DMS153 (cell line): ENCODE results near the gene MRGPRX3.
A peak's percentile ranks its signal among the peaks of the same experiment; 100 is the strongest.
"Not testable (repeated sequence)": the region's sequence is repeated elsewhere in the genome, so short reads cannot be mapped to it uniquely, and the experiment has no call there.

Source experiments
- DNase-seq: peaks from one replicate; lab custom pipeline; 2025; lab: John Stamatoyannopoulos, UW

Gene MRGPRX3

GRCh38 chr11:18132341-18132740 lies at the start of gene MRGPRX3:
Gene MRGPRX3, plus strand, starts transcription at chr11:18132571. Its CDS starts 4,632 bp downstream, at chr11:18137203.
- no peak for DNase-seq

DNA sequence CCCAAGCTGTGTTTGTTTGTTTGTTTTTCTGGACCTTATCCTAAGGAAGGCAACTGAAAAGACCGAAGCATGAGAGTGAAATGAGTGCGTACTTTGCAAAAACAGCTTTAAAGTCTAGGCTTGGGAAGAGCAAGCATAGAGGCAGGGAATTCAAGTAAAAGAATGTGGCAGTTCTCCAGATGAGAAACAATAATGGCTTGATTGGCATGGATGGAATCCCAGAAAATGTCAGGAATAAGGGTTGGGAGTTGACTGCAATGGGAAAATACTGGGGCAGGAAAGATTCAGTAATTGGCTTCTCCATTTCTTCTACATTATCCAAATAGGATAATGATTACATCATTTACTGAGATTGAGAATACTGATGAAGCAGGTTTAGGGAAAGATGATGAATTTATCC lies 44.0 kb upstream of the MRGPRX3 start:
- no peak for DNase-seq

DNA sequence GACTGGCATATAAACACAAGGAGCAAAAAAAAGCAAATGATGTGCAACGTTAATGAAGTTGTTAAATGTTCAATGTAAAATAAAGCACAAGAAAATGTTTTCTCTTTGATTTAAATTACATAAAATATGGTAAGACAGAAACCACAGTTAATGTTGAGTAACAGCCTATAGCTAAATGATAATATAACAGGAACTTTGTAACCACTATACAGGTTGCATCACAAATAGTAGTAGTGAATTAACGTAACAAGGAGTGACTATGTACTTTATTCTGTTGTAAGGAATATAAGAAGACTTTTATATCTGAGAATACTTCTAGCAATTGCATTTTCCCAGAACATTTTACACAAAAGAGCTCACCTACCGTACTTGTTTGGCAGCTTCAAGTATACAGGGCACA lies 43.4 kb upstream of the MRGPRX3 start:
- no peak for DNase-seq

DNA sequence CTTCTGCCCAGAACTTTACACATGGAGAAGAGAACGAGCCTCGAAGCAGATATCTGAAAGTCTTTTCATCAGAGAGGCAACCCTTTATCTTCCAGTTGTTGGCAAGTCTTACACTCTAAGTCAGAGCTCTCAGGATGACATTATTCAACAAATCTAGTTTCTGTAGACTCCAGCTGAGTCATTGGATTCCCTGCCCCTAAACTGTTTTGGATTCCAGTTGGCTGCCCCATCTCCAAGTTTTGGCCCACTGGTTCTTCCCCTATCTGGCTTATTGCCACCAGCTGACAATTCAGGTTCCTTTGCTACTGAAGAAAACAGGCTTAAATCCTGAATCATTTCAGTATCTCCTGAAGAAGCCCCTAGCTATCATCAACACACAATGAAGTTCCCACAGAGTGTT lies 40.6 kb upstream of the MRGPRX3 start:
- DNase-seq = no peak

- DNase-seq = no peak
Observed at GRCh38 chr11:18093959-18094358, 38.4 kb upstream of the MRGPRX3 start.

GRCh38 chr11:18100926-18101656 lies 31.3 kb upstream of the MRGPRX3 start:
- DNase-seq = no peak

DNA sequence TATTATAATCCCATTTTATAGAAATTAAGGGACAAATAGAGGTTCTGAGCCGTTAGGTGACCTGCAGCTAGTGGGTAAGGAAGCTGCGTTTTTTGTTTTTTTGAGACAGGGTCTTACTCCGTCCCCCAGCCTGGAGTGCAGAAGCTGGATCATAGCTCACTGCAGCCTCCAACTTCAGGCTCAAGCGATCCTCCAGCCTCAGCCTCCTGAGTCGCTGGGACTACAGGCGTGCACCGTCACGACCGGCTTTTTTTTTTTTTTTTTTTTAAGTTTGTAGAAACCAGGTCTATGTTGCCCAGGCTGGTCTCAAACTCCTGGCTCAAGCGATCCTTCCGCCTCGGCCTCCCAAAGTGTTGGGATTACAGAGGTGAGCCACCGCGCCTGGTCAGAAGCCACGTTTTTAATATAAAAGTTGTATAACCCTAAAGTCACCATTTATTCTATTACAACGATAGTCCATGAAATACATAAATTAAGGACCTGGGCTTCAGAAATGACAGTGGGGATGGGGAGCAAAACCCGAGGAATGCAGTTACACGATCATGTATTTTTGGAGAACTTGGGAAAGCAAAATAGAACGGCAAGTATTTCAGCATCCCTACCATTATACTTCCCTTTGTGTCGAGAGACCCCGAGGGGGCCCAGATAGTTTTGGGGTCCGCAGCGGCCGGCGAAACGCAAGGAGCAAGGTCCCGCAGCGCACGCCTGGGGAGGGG lies 27.1 kb upstream of the MRGPRX3 start:
- no peak for DNase-seq

DNA sequence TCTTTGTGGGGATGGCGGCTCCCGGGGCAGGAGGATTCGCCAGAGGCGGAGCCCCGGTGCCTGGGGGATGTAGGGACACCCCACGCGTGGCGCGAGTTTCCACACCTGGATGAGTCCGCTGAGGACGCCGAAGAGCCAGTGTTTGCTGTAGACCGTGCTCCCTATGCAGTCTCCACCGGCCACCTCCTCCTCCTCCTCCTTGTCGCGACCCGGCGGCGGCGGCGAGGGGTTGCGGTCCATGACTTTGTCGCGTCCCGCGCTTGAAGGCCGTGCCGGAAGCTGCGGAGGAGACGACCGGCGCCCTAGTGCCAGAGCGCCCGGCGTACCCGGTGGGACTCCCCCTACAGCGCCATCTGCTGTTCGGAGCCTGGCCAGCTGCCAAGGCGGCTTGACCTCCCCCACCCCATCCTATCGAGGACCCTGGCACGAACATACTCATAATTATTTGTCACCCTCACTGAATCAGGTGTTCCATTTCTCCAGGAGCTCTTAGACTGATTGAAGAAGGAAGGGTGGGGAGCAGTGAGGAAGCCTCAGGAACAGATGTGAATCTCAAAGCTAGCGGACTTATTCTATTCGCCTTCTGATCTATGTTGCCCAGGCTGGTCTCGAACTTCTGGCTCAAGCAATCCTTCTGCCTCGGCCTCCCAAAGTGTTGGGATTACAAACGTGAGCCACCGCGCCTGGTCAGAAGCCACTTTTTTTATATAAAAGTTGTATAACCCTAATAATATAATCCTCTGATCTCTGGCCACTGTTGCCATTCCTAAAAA lies 26.4 kb upstream of the MRGPRX3 start, which contains the start of gene SAAL1:
Gene SAAL1 (minus strand): TSS at position 281 of the 773 bp plus-strand sequence. CDS start 41 bp downstream, at position 240.
- DNase-seq = peak; percentile 59

GRCh38 chr11:18106688-18107087 lies 25.7 kb upstream of the MRGPRX3 start:
- DNase-seq = no peak

DNA sequence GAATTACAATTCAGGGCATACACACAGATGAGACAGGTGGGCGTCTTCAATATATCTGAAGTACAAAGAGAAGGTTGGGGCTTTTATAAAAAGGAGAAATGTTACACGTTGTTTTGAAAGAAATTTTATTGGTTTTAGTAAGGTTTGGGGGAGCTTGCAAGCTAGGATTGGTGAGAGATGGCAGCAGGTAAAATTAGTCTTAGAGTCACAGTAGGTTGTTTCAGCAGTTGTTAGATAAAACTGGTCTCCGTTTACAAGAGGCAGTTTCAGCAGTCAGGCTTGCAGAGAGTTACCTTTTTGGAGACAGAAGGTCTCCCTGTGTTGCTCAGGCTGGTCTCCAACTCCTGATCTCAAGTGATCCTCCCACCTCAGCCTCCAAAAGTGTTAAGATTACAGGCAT lies 24.1 kb upstream of the MRGPRX3 start:
- DNase-seq = no peak

GRCh38 chr11:18111005-18111404 lies 21.4 kb upstream of the MRGPRX3 start:
- DNase-seq = no peak

GRCh38 chr11:18115360-18116127 lies 16.8 kb upstream of the MRGPRX3 start:
- peak; percentile 83 for DNase-seq

DNA sequence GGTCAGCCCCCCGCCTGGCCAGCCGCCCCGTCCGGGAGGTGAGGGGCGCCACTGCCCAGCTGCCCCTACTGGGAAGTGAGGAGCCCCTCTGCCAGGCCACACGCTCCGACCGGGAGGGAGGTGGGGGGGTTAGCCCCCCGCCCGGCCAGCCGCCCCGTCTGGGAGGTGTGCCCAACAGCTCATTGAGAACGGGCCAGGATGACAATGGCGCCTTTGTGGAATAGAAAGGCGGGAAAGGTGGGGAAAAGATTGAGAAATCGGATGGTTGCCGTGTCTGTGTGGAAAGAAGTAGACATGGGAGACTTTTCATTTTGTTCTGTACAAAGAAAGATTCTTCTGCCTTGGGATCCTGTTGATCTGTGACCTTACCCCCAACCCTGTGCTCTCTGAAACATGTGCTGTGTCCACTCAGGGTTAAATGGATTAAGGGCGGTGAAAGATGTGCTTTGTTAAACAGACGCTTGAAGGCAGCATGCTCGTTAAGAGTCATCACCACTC lies 11.0 kb upstream of the MRGPRX3 start:
- DNase-seq = not testable (repeated sequence)

- not testable (repeated sequence) for DNase-seq
Observed at GRCh38 chr11:18131115-18131514, 1.3 kb upstream of the MRGPRX3 start.

GRCh38 chr11:18135308-18135707 lies 2.9 kb downstream of the MRGPRX3 start:
- no peak for DNase-seq

DNA sequence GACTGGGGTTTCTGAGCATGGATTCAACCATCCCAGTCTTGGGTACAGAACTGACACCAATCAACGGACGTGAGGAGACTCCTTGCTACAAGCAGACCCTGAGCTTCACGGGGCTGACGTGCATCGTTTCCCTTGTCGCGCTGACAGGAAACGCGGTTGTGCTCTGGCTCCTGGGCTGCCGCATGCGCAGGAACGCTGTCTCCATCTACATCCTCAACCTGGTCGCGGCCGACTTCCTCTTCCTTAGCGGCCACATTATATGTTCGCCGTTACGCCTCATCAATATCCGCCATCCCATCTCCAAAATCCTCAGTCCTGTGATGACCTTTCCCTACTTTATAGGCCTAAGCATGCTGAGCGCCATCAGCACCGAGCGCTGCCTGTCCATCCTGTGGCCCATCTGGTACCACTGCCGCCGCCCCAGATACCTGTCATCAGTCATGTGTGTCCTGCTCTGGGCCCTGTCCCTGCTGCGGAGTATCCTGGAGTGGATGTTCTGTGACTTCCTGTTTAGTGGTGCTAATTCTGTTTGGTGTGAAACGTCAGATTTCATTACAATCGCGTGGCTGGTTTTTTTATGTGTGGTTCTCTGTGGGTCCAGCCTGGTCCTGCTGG lies 4.9 kb downstream of the MRGPRX3 start:
- no peak for DNase-seq

- no peak for DNase-seq
Observed at GRCh38 chr11:18140145-18140544, 7.8 kb downstream of the MRGPRX3 start.

GRCh38 chr11:18144243-18144642 lies 11.9 kb downstream of the MRGPRX3 start:
- DNase-seq = no peak

DNA sequence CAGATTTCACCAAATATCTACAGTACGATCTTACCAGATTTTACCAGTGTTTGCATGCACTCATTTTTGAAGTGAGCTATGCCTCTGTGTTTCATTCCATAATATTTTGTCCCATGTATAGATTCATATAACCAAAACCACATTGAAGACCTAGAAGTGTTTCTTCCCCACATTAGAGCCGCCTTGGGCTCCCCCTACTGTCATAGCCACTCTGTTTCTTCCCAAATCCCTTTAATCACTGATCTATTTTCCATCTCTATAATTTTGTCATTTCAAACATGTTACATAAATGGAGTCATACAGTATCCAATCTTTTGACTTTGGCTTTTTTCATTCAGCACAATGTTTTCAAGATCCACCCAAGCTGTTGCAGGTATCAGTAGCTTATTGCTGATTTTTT lies 12.7 kb downstream of the MRGPRX3 start:
- DNase-seq = no peak

- no peak for DNase-seq
Observed at GRCh38 chr11:18145837-18146236, 13.5 kb downstream of the MRGPRX3 start.

DNA sequence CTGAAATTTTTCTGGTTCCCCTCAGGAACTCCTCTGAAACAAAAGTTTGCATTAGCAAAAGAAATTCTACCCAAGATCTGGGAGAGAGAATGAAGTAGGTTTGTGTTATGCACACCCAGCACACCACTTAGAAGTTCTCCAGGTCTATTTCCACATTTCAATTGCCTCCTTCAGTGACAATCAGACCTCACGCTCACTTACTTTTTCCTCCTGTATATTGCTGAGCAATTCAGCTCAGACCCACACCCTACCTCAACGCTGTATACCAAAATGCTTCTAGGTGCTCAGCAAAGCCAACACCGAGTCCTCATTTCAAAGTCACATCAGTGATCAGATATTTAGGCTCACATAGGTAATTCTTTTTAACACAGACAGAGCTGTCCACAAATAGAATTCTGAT lies 19.2 kb downstream of the MRGPRX3 start:
- DNase-seq = no peak
